ENCODE data around the gene TRIM63. TPM values are rescaled to one million over a fixed set of nuclear protein-coding genes. Genes with fewer than 3 reads are reported as not detected.

Gene TRIM63
- total RNA-seq, 1 experiment from 2014 or later: not detected

GRCh38 chr1:26043765-26044164, 23.7 kb downstream of the TRIM63 start:
- no peak overlapping the region for H3K4ac ChIP-seq (ENCODE audit: low read depth, low read length)
- H3K27ac ChIP-seq (ENCODE audit: insufficient read length, low read depth, low read length): no peak overlapping the region
- no peak overlapping the region for H2BK5ac ChIP-seq (ENCODE audit: insufficient read length, low read length)
- H3K14ac ChIP-seq (ENCODE audit: insufficient read depth, low read length): no peak overlapping the region
- H3K9me3 Mint-ChIP-seq: no peaks in the 10 kb centered on the region; a peak in 1 of 5 replicates
- no peak overlapping the region for H2BK12ac ChIP-seq (ENCODE audit: insufficient read length, low read depth, low read length)
- H3K4me1 Mint-ChIP-seq: peaks cover 5 to 9% of the 10 kb centered on the region in 2 experiments; a peak in 3 of 4 replicates
- H3K23ac ChIP-seq (ENCODE audit: insufficient read length, low read depth, low read length): no peak overlapping the region
- H4K20me1 ChIP-seq (ENCODE audit: control insufficient read depth, insufficient read depth, insufficient read length): peaks cover 4% of the 10 kb centered on the region
- no peak overlapping the region for H2AK5ac ChIP-seq (ENCODE audit: insufficient read length, low read length)
- H3K27ac Mint-ChIP-seq: no peak overlapping the region; a peak in 1 of 7 replicates
- H3K9me3 ChIP-seq (ENCODE audit: control insufficient read depth, low read depth, low read length): no peaks in the 10 kb centered on the region
- no peak overlapping the region for H3T11ph ChIP-seq (ENCODE audit: low read length)
- no peaks in the 10 kb centered on the region for H3K79me1 ChIP-seq (ENCODE audit: insufficient read depth, low read depth, low read length, poor library complexity, severe bottlenecking)
- peaks cover 44% of the 10 kb centered on the region for H3K27me3 ChIP-seq (ENCODE audit: insufficient read depth, low read length)
- H2AFZ ChIP-seq (ENCODE audit: low read length): no peak overlapping the region
- H2BK120ac ChIP-seq (ENCODE audit: low read depth, low read length, poor library complexity, severe bottlenecking): no peak overlapping the region
- H3K36me3 Mint-ChIP-seq (ENCODE audit: insufficient read depth in 1 of 3, low read depth in 3 of 3): no peaks in the 10 kb centered on the region
- no peak overlapping the region for H4K91ac ChIP-seq (ENCODE audit: insufficient read length, low read depth, low read length)
- no peak overlapping the region for H3K4me3 Mint-ChIP-seq
- WGBS (ENCODE audit: extremely low coverage, insufficient read length, low lambda C conversion rate): no CpG with 5 or more reads among the region's 2 CpGs
- no peak for TF ChIP-seq CTCF (conservative IDR thresholded peaks at IDR 0.05)
- DNase-seq: no peak
- no peak overlapping the region for H4K5ac ChIP-seq (ENCODE audit: insufficient read length, low read depth, low read length)
- H3K79me2 ChIP-seq (ENCODE audit: insufficient read depth, low read length): no peaks in the 10 kb centered on the region
- no peak overlapping the region for H3K4me2 ChIP-seq (ENCODE audit: insufficient read depth, insufficient read length, low read length)
- H3K56ac ChIP-seq (ENCODE audit: insufficient read length, low read depth, low read length): no peak overlapping the region
- peaks cover 96% of the 10 kb centered on the region for H3K27me3 Mint-ChIP-seq (ENCODE audit: low read depth)
- H4K8ac ChIP-seq (replicated peaks; ENCODE audit: insufficient read length, low read depth, low read length): no peak overlapping the region
- peaks cover 10% of the 10 kb centered on the region for H3K23me2 ChIP-seq (ENCODE audit: insufficient read length, low read depth, low read length, poor library complexity, severe bottlenecking)
- H2BK20ac ChIP-seq (ENCODE audit: low read depth, low read length, poor library complexity, severe bottlenecking): no peak overlapping the region
- H2BK15ac ChIP-seq (ENCODE audit: low read depth, low read length): no peak overlapping the region
- H3K4me1 ChIP-seq (ENCODE audit: insufficient read depth, low read length): no peaks in the 10 kb centered on the region
- no peak overlapping the region for H3K9ac ChIP-seq (ENCODE audit: extremely low read depth, insufficient read length, low read length)
- no peak overlapping the region for H3K18ac ChIP-seq (ENCODE audit: insufficient read length, low read depth, low read length)
